Measurements from ENCODE around the gene HIRA. TPM values are rescaled to one million over a fixed set of nuclear protein-coding genes. Genes with fewer than 3 reads are reported as not detected.

HIRA gene
- total RNA-seq, 1 experiment from 2014 or later = 23.8 TPM

GRCh38 chr22:19411690-19412045, 19.9 kb downstream of the HIRA start:
- ChIA-PET POLR2A (interaction anchor here (0.5 kb wide), 1 partner anchor 27 kb away, joined by 3 read pairs; no protein-coding TSS in a partner anchor), CTCF (interaction anchor here (0.7 kb wide), 1 partner anchor 655 kb away, joined by 3 read pairs; no protein-coding TSS in a partner anchor)
- no peaks in the 10 kb centered on the region for H3K27me3 ChIP-seq (ENCODE audit: control insufficient read depth, insufficient read depth, low read length)
- H3K27ac ChIP-seq (ENCODE audit: low read length) = no peak overlapping the region
- no peak for ATAC-seq
- in situ Hi-C loops (cut with HindIII; ENCODE audit: low pct_unique_long_range_greater_than_20kb, low sequenced_read_pairs) (no loop called here), intact Hi-C loops (cut with micrococcal nuclease; ENCODE audit: unreplicated experiment) (no loop called here)
- no peak for DNase-seq (ENCODE audit: low read depth, low spot score)
- no peaks in the 10 kb centered on the region for H3K36me3 ChIP-seq (ENCODE audit: control insufficient read depth, insufficient read depth, low read length)
- H3K9me3 ChIP-seq (ENCODE audit: control insufficient read depth, insufficient read depth, low read depth, low read length) = no peaks in the 10 kb centered on the region
- TF ChIP-seq POLR2AphosphoS5 (IDR thresholded peaks at IDR 0.05; ENCODE audit: low read depth, low read length) (no peak), SIN3A (IDR thresholded peaks at IDR 0.05; ENCODE audit: borderline replicate concordance, insufficient read depth, low read depth, low read length) (no peak), CTCF (IDR thresholded peaks at IDR 0.05) (no peak), TCF7L2 (IDR thresholded peaks at IDR 0.05; ENCODE audit: low read depth, low read length) (no peak), REST (IDR thresholded peaks at IDR 0.05; ENCODE audit: insufficient read depth in 1 of 2, low read depth in 2 of 2, low read length in 1 of 2) (no peak)
- no peaks in the 10 kb centered on the region for H3K4me1 ChIP-seq (ENCODE audit: control insufficient read depth, insufficient read depth, low read length)
- H3K4me3 ChIP-seq (ENCODE audit: low read depth in 2 of 2, low read length in 2 of 2) = no peak overlapping the region
- no TSS peak for BruUV-seq (replicated peaks)

GRCh38 chr22:19410941-19411689, 20.4 kb downstream of the HIRA start:
- Histone ChIP-seq H3K27ac (ENCODE audit: low read length) (no peak overlapping the region), H3K4me3 (ENCODE audit: low read depth in 2 of 2, low read length in 2 of 2) (no peak overlapping the region), H3K27me3 (ENCODE audit: control insufficient read depth, insufficient read depth, low read length) (no peaks in the 10 kb centered on the region), H3K36me3 (ENCODE audit: control insufficient read depth, insufficient read depth, low read length) (no peaks in the 10 kb centered on the region), H3K9me3 (ENCODE audit: control insufficient read depth, insufficient read depth, low read depth, low read length) (no peaks in the 10 kb centered on the region), H3K4me1 (ENCODE audit: control insufficient read depth, insufficient read depth, low read length) (no peaks in the 10 kb centered on the region)
- DNase-seq (ENCODE audit: low read depth, low spot score) (no peak), ATAC-seq (no peak)
- in situ Hi-C loops (cut with HindIII; ENCODE audit: low pct_unique_long_range_greater_than_20kb, low sequenced_read_pairs) (no loop called here), intact Hi-C loops (cut with micrococcal nuclease; ENCODE audit: unreplicated experiment) (no loop called here)
- TF ChIP-seq POLR2AphosphoS5 (IDR thresholded peaks at IDR 0.05; ENCODE audit: low read depth, low read length) (no peak), SIN3A (IDR thresholded peaks at IDR 0.05; ENCODE audit: borderline replicate concordance, insufficient read depth, low read depth, low read length) (no peak), CTCF (IDR thresholded peaks at IDR 0.05) (no peak), REST (IDR thresholded peaks at IDR 0.05; ENCODE audit: insufficient read depth in 1 of 2, low read depth in 2 of 2, low read length in 1 of 2) (no peak), TCF7L2 (IDR thresholded peaks at IDR 0.05; ENCODE audit: low read depth, low read length) (no peak)
- ChIA-PET POLR2A (no interaction called here), CTCF (no interaction called here)
- no TSS peak for BruUV-seq (replicated peaks)
